ENCODE results near the gene TNNI3K.

The TNNI3K gene

DNA sequence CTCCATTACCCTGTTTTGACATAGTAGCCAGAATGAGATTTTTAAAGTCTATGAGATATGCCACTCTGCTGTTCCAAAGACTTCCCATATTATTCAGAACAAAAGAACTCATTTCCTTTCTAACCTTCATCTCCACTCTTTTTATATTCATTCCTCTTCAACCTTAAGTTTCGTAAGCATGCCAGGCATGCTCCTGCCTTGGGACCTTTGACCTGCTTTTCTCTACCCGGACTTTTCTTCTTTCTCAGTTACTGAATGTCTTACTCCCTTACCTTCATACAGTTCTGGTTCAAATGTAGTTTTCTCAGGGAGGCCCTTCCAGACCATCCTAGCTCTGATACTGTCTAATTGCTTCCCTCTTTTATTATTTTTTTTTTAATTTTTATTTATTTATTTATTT, 81.1 kb downstream of the TNNI3K start:
- DNase-seq = no peak

DNA sequence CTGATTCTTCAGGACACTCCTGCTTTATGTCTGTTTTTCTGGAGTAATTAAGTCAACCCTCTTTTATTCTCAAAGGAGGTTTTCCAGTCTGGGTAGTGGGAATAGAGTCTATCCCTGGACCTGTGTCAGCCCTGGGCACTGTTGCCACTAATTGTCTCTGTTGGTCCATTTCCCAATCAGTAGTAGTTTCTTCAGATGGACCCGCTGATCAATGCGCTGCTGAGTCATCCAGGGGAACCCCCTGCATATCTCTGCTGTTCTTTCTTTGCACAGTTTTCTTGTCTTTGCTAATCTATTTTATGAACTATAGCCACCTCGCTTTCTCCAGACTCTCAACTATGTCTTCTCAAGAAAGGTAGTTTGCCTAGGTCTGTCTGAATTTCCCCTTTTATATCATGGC, 82.5 kb downstream of the TNNI3K start:
- DNase-seq = no peak

DNA sequence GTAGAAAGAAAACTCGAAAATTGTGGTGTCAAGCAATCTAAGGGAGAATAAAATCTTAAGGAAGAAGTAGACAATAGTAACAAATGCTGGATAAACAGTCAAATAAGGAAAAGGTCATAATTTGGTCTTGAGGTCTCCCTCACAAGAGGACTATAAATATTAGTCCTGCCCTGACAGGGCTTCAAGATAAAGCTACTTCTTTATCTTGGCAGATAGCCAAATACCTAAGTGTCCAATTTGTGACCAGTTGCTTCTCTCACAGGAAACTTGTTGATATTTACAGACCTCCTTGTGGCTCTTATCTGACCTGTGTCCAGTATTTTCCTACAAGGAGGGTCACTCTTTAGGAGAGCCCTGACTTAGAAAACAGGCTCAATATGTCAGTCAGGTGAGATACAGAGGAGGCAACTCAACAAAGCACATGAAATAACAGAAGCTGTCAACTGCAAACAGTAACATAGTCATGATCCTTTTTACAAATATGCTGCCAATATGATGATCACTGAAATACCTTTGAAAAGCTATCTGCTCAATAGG, 88.8 kb downstream of the TNNI3K start:
- DNase-seq = no peak

DNA sequence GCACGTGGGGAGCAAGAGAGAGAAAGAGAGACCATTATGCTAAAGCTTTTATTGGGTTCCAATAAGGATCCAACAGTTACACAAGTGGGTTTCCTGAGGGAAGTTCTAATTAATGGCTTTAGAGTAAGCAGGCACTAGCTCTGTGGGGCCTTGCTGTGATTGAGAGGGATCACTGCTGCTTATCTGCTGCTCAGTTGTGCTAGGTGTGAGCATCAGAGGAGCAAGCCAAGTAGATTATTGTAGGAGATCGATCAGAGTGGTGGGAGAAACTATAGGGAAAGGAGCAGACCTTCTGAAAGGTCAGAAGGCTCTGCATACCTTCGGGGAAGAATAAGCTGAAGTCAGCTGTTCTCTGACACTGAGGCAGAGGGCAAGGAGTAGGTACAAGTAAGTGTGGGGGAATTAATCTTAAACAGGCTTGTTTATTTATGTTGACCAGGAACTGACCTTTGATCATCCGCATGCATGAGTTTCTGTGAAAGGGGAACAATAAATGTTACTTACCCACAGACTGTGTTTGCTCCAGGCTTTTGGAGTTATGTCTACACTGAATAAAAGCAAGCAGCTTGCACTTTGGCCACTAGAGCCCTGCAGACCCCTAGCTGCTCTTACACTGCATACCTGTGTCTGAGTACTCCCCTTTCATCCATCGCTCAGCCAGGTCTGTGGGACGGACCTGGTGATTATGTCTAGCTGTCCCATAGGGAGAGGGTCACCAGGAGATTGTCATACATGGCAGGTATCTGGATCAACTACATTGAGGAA, 89.7 kb downstream of the TNNI3K start:
- no peak for DNase-seq

DNA sequence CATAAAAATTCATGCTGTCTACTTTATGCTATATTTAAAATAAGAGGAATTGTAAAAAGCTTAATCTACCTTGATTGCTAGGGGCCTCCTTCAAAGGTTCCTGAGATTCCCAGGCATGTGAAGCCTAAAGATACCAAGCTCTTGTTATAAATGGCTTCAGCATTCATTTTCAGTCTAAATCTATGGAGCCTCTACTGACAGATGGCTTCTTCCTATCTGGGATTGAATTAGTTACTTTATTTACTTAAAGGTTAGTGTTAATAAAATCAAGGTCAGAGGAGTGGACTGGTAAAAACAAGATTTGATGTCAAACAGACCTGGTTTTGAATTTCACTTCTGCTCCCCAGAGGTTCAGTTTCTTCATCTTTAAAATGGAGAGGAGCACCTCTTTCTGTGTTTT, 93.7 kb downstream of the TNNI3K start:
- DNase-seq = no peak

DNA sequence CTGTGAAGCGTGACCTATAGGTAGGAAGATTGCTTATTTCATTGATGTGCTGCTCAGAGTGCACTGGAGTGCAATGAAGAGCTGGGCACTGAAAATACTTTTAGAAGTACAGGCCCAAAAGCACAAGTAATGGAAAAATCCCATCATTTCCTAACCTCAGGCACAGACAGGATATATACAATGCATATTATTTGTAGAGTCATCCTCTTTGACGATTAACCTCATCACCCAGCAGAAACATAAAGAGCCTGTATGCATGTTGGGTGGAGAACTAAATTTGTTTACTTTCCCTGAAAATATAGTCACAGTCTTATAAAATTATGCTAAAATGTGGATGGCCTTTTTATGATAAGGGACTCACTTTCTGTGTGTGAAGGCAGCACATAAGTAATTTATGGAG, 98.1 kb downstream of the TNNI3K start:
- DNase-seq = no peak

DNA sequence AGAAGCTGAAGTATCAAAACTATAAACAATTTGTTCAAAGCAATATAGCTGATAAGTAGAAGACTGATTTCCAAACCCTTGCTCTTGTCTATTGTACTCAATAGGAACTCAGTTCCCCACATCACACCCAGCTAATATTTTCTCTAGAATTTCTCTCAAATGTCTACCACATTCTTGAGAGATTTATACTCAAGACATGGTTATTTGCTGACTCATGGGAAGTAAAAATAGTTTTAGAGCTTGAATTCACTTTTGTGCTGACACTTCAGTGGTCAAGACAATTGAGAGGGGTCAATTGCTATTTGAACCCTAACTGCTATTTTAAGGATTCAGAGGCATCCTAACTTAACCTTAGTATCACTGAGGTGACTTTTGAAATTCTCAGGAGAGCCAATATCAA, 99.0 kb downstream of the TNNI3K start:
- no peak for DNase-seq

DNA sequence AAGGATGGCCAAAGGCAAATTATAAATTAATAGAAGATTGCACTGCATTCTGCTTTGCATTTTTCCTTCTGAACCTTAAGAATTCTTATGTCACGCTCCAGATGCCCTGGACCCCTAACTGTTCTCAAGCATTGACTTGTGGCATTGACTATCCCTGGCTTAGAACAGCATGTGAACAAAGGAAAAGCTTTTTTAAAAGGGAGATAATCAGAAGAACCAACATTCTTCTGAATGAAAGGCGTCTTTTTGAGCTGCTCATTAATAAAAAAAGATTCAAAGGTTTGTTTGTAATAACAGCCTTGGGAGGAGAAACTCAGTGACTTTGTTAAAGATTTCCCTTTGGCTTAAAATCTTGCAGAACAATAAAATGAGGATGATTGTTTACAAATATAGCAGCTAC, 105.5 kb downstream of the TNNI3K start:
- no peak for DNase-seq

DNA sequence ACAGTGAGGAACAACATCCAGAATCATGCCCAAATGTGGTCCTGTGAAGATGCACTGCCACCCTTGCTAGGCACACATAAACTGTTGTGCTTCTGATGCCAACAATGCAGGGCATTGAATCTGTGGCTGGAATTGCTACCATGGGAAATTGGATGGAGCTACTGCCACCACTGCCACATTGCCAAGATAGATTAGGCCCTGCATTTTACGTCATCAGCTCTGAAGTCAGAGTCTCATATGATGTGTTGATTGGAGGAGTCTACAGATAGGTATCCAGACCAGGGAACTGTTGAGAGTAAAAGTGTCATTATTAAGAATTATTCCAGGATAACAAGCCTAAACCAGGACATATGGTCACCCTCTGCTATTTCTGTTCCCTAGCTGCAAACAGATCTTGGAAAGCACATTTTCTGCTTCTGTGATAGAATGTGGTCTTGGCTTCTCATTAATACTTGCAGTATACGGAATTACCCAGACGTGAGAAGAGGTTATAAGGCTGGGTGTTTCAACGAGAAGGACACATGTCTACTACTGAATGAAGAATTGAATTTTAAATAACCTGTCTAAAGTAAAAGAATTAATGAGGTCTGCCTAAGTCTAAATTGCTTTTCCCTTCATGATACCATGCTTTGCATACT, 106.6 kb downstream of the TNNI3K start:
- DNase-seq = no peak

DNA sequence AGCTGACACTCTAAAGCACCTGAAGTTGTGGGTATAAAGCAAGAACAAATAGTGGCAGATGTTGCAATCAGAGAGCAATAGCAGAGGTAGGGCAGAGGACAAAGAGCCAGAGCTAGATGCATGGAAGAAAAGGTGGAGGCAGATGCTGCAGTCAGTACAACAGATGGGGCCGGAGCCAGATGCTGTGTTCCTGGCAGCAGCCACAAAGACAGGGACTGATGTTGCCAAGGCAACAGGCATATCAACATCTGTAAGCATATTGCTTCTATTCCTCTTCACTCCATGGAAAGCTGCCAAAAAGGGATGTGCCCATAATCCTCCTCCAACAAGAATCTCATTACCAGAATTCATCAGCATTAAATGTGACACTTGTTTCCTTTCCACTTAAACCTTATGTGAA, 108.0 kb downstream of the TNNI3K start:
- peak; percentile 89 for DNase-seq

DNA sequence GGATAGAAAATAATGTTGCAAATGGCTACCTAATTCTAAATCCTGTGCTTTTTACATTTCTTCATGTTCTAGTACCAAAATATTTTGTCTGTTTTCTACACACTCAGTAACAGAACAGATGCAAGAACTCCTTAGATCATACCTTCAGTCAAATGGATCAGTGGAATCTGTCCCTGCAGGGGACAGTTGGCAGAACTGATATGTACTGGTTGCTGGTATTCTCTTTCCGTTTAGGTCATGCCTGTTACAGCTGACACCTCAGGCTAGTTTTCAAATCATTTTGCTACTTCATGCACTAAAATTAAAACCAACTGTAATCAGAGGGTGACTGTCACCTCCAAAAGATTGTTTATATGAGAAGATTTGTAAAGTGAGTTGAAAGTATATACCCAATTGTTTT, 109.2 kb downstream of the TNNI3K start:
- no peak for DNase-seq

DNA sequence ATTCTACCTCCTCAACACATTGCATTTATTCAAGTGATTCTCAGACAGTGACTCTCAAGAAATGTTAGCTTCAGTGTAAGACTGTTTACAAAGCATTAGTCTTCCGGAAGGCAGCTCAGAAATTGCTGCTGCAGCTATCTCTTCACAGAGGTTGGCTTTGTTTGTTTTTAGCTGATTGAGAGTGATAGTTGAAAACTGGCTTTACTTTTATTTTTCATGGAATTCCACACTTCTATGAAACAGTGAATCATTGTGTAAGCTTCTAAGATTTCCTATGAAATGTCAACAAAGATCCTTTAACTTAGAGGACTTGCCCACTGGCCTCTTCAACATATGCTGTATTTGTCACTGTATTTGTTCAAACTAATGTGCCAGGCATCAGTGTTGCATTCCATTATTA, 121.3 kb downstream of the TNNI3K start:
- DNase-seq = no peak

DNA sequence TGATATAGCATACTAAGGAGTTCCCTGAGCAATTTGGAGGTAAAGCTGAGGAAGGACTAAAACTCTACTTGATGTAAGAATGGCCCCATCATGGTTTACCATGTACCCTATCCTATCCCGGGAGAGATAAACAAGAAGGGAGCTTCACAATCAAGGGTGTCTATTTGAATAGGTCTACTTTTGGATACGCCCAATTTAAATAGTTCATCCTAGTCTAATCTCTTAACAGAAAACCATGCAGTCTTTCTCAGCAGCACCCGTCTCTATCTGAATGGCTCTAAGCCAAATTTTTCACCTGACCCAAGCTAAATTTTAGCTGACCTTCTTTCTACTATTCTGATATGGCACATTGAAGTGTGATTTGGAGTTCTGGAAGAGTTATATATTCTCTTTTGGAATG, 122.0 kb downstream of the TNNI3K start:
- no peak for DNase-seq

DNA sequence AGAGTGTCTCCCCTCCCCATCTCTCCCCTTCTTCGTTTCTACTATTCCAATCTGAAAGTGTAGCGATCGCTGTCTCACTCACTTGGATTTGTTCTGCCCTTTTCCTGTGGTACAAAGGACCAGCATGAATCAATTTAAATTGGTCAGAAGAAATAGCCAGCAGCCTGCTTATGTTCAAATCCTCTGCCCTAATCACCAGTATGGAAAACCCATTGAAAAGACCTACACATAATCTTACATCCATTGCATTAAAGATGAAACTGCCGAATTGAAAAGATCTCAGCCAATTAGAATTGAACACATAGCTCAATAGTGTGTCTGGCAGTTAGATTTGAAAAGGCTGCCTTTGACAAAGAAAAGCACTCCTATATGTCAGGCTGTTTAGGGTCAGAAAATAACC, 122.6 kb downstream of the TNNI3K start:
- DNase-seq = no peak

DNA sequence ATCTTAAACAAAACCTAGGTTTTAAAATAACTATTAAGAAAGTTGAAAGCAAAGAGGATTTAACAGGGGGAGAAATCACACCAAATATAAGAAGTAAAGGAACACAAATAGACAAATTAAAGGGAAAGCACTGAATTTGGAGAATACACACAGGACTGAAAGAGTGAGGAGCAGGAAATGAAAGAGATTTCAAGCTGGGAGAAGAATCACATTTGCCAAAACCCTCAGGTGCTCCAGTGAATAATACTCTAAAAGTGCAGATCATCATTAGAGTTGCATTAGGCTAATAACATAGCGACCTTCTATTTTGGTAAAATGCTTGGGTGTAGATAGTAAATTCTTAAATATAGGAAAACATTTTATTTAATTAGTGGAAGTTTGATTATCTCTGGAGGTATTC, 127.5 kb downstream of the TNNI3K start:
- DNase-seq = no peak

DNA sequence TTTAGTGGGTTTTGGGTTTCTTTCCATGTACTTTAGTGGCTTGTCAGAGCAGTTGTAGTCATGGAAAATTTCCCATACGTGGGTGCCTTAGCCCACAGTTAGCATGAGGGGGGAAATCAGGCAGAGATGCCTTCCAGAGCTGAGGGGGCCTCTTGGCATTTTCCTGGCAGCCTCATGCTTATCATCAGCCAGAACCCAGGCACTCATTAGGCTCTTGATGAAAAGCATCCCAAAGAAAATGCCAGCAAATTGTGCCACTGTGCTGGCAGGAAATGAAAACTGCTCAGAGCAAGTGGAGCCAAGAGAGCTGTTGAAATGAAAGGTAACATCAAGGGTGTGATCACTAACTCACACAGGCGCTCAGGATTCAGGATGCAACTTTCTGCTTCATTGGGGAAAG, 128.0 kb downstream of the TNNI3K start:
- DNase-seq = no peak

DNA sequence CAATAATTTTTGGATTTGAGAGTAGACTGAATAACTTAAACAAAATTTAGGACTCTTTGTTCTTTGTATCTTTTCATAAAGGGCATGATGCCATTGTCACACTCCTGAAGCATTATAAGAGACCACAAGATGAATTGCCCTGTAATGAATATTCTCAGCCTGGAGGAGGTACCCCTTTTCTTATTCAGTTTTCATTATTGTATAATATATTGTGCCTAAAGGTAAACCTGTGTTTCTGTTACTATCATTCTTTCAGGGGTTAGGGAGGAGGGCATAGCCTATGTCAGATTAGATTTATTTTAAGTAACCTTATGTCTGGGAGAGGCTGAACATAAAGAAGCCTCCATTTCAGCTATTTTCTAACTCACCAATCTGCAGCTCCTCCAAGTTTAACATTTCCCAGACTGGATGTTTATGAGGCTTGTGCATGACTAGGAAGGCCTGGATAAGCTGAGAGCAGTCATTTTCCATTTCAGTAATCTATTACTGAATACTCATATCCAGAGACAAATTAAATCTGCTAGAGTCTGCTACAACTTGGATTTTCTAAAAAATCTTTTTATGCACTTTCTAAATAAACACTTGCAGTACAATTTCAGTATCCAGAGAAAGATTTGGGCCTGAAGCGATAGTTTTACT, 132.1 kb downstream of the TNNI3K start:
- DNase-seq = no peak

DNA sequence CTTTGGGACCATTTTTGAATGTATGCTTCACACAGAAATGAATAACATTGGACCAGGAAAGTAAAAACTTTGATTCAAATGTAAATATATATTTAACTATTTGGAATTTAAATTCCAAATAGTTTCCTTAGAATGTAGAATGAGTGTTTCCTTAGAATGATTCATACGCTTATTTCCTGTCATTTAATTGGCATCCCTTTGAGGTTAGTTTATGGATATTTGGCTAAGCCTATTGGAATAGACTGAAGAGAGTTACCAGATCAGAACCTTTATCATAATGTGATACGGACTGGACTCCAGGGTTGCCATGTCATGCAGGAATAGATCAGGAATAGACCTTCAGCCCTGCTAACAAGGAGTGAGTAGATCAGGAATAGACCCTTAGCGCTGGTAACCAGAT, 133.1 kb downstream of the TNNI3K start:
- DNase-seq = no peak

DNA sequence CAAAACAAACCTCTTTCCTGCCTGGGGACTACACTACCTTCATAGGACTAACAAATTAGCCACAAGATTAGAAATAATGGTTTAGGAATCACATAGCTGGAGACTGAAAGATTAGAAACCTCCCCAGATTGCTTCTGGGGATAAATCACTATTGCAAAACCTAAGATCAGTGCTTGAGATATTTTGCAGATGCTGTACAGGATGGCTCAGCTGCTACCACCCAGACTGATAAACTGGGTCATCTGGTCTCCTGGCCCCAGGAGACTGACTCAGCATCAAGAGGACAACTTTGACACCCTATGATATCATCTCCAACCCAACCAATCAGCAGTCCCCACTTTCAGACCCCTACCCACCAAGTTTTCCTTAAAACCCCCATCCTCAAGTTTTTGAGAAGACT, 140.2 kb downstream of the TNNI3K start:
- no peak for DNase-seq

DNA sequence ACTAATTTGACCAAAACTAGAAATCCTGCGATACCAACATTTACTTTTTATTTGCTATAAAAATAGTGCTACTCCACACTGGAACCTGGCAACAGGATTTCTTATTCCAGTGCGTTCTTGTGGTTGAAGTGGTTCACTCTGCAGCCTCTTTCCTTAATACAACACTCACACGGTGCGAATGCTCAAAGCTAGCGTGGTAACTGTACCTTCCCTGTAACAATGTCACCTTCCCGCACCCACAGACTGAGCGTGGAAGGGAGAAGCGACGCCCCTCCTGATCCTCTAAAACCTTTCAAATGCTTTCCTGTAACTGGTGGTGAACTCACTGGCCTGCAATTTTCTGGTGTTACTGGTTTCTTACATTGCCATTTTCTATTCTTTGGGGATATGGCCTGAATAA, 145.1 kb downstream of the TNNI3K start:
- DNase-seq = no peak

DNA sequence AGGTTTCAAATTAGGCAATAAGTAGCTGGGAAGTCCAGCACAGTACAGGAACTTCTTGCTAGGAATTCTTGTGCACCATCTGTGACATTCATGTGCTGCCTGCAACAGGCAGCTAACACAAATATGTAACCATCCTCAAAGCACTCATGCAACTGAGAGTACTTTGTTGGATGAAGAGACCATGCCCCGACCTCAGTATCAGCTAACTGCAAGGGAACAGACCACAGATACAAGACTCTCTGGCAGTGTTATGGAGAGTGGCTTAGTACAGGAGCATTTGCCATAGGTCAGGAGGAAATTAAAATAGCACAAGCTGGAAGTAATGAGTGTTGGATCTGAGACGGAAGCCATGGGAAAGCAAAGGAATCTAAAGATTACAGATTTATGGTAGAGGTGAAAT, 153.7 kb downstream of the TNNI3K start:
- DNase-seq = no peak

DNA sequence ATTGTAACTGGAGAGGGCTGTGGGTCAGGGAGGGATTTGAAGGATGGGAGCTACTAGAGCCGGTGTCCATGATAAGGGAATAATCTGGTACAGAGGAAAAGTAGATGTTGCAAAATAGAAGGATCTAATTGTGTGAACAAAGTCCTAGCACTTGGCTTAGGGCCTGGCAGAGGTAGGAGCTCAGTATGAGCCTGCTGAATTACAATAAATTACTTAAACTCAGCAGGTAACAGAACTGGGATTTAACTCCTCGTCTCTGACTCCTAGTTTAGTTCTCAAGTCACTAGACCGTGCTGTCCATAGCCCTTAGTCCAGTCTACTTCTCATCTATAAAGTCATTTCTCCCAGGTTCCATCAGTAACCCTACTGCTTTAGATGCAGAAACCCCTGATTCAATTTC, 157.0 kb downstream of the TNNI3K start:
- DNase-seq = no peak

DNA sequence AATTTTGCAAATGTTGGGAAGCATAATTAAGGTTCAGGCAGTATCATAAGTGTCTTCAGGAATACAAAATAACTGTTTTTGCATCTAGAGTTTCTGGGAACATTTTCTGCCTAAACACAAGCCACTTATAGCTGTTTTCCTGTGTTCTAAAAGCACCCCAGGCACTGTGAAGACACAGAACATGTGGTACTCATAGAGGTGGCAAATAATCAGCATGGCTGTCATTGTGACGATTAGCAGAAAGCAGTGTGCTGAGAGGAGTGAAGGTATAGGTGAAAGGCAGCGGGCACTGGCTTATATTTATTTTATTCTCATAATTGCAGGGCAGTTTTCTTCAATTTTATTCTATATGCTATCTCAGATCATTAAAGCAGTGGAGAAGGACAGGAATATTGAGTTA, 157.7 kb downstream of the TNNI3K start:
- no peak for DNase-seq

DNA sequence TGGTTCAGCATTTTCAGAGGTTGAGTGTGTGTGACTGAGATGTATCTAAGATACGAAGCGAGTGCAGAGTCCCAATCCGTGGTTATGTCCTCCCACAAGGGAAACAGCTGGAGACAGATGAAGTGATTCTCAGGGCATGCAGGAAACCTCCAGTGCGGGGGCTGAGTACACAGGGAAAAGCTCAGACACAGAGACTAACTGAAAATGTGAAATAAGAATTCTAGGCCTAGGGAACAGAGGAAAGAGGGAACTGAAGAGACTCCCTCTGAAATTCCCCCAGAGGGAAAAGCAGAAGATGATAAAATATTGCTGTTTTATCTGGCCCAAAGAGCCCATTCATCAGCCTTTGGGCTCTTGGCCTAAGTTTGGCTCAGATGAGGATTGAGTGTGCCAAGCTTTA, 160.4 kb downstream of the TNNI3K start:
- DNase-seq = no peak
